Fibroblast of lung (primary cell): ENCODE data around the gene FLYWCH2.

ENCODE experiments used
- EZH2 ChIP-seq: IDR thresholded peaks from 2 replicates; pipeline ENCODE4 v1.5.1; 2012; ENCODE audit warnings: low read length, control low read depth, mild to moderate bottlenecking; ENCODE audit errors: missing control alignments
- TF ChIP-seq, protein P1 (sequence below), 2 donors: IDR thresholded peaks in 1 of 2; conservative IDR thresholded peaks in 1 of 2; 1 replicate in 1 of 2; 2 replicates in 1 of 2; pipeline ENCODE4 v1.5.1; 2011 to 2012; ENCODE audit warnings: low read length in 2 of 2, control low read depth in 1 of 2, inconsistent platforms in 1 of 2, low read depth in 1 of 2, mild to moderate bottlenecking in 1 of 2

- TF ChIP-seq, protein P1, sequence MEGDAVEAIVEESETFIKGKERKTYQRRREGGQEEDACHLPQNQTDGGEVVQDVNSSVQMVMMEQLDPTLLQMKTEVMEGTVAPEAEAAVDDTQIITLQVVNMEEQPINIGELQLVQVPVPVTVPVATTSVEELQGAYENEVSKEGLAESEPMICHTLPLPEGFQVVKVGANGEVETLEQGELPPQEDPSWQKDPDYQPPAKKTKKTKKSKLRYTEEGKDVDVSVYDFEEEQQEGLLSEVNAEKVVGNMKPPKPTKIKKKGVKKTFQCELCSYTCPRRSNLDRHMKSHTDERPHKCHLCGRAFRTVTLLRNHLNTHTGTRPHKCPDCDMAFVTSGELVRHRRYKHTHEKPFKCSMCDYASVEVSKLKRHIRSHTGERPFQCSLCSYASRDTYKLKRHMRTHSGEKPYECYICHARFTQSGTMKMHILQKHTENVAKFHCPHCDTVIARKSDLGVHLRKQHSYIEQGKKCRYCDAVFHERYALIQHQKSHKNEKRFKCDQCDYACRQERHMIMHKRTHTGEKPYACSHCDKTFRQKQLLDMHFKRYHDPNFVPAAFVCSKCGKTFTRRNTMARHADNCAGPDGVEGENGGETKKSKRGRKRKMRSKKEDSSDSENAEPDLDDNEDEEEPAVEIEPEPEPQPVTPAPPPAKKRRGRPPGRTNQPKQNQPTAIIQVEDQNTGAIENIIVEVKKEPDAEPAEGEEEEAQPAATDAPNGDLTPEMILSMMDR (conservative IDR thresholded peaks at IDR 0.05 in 1 of 2, IDR thresholded peaks at IDR 0.05 in 1 of 2; ENCODE audit: low read depth in 1 of 2, low read length in 2 of 2): no peak
- no peak for TF ChIP-seq EZH2
Observed at GRCh38 chr16:2928796-2929195, 45.8 kb downstream of the FLYWCH2 start.
